ENCODE measurements around the gene RAP2A. TPM values are rescaled to one million over a fixed set of nuclear protein-coding genes. Genes with fewer than 3 reads are reported as not detected.

The RAP2A gene
- total and polyA plus RNA-seq, 4 donors = 3.1 to 37.2 (median 6.7) TPM

DNA sequence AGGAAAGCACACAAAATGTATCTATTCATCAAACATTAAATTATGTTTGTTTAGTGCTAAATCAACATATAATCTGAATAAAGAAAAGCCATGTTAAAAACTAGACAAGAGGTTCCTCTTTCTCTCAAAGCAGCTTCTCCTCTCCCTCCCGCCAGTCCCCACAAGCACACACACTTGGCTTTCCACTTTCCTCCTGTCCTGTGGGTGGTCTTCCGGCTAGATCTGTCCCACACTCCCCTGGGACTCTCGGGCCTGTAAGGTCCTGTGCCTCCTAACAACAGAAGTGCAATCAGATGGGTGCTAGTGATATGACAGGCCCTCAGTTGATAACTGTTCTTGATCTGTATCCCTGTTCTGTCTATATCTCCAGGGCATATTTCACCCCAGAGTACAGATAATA lies 45.6 kb upstream of the RAP2A start:
- Histone ChIP-seq H3K36me3 (ENCODE audit: control insufficient read depth in 4 of 4, insufficient read depth in 3 of 4, low read depth in 1 of 4, low read length in 3 of 4) (peaks cover 4 to 30% (median 21%) of the 10 kb centered on the region in 4 donors), H3K9ac (ENCODE audit: low read depth in 1 of 2, low read length in 2 of 2) (no peak overlapping the region), H3K9me3 (ENCODE audit: control insufficient read depth in 4 of 4, low read length in 3 of 4) (no peaks in the 10 kb centered on the region), H3K27ac (ENCODE audit: low read depth in 1 of 2, low read length in 2 of 2) (no peak overlapping the region), H3K4me1 (ENCODE audit: control insufficient read depth in 4 of 4, insufficient read depth in 4 of 4, low read length in 3 of 4) (no peaks in the 10 kb centered on the region), H3K27me3 (ENCODE audit: control insufficient read depth in 4 of 4, insufficient read depth in 4 of 4, low read length in 3 of 4) (no peaks in the 10 kb centered on the region), H3K4me3 (ENCODE audit: low read depth in 1 of 3, low read length in 3 of 3) (no peak overlapping the region)
- WGBS = 85% methylated on average over 3 of the region's 3 CpGs
- TF ChIP-seq, protein P1, sequence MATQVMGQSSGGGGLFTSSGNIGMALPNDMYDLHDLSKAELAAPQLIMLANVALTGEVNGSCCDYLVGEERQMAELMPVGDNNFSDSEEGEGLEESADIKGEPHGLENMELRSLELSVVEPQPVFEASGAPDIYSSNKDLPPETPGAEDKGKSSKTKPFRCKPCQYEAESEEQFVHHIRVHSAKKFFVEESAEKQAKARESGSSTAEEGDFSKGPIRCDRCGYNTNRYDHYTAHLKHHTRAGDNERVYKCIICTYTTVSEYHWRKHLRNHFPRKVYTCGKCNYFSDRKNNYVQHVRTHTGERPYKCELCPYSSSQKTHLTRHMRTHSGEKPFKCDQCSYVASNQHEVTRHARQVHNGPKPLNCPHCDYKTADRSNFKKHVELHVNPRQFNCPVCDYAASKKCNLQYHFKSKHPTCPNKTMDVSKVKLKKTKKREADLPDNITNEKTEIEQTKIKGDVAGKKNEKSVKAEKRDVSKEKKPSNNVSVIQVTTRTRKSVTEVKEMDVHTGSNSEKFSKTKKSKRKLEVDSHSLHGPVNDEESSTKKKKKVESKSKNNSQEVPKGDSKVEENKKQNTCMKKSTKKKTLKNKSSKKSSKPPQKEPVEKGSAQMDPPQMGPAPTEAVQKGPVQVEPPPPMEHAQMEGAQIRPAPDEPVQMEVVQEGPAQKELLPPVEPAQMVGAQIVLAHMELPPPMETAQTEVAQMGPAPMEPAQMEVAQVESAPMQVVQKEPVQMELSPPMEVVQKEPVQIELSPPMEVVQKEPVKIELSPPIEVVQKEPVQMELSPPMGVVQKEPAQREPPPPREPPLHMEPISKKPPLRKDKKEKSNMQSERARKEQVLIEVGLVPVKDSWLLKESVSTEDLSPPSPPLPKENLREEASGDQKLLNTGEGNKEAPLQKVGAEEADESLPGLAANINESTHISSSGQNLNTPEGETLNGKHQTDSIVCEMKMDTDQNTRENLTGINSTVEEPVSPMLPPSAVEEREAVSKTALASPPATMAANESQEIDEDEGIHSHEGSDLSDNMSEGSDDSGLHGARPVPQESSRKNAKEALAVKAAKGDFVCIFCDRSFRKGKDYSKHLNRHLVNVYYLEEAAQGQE (IDR thresholded peaks at IDR 0.05) = no peak
- TF ChIP-seq YY1 (IDR thresholded peaks at IDR 0.05) = no peak
- TF ChIP-seq EGR1 (IDR thresholded peaks at IDR 0.05; ENCODE audit: low read depth in 2 of 2) = no peak
- no peak for TF ChIP-seq HNF4A (conservative IDR thresholded peaks at IDR 0.05)
- TF ChIP-seq, protein P2, sequence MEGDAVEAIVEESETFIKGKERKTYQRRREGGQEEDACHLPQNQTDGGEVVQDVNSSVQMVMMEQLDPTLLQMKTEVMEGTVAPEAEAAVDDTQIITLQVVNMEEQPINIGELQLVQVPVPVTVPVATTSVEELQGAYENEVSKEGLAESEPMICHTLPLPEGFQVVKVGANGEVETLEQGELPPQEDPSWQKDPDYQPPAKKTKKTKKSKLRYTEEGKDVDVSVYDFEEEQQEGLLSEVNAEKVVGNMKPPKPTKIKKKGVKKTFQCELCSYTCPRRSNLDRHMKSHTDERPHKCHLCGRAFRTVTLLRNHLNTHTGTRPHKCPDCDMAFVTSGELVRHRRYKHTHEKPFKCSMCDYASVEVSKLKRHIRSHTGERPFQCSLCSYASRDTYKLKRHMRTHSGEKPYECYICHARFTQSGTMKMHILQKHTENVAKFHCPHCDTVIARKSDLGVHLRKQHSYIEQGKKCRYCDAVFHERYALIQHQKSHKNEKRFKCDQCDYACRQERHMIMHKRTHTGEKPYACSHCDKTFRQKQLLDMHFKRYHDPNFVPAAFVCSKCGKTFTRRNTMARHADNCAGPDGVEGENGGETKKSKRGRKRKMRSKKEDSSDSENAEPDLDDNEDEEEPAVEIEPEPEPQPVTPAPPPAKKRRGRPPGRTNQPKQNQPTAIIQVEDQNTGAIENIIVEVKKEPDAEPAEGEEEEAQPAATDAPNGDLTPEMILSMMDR (IDR thresholded peaks at IDR 0.05; ENCODE audit: low read depth, low read length, missing input control) = no peak
- TF ChIP-seq JUND (IDR thresholded peaks at IDR 0.05) = no peak
- no peak for TF ChIP-seq RAD21 (IDR thresholded peaks at IDR 0.05)
- TF ChIP-seq NR2F2 (IDR thresholded peaks at IDR 0.05) = no peak
- no peak for TF ChIP-seq RXRA (IDR thresholded peaks at IDR 0.05)
- TF ChIP-seq, protein P3, sequence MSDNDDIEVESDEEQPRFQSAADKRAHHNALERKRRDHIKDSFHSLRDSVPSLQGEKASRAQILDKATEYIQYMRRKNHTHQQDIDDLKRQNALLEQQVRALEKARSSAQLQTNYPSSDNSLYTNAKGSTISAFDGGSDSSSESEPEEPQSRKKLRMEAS (IDR thresholded peaks at IDR 0.05) = no peak
- DNase-seq (ENCODE audit: low spot score) = no peak

DNA sequence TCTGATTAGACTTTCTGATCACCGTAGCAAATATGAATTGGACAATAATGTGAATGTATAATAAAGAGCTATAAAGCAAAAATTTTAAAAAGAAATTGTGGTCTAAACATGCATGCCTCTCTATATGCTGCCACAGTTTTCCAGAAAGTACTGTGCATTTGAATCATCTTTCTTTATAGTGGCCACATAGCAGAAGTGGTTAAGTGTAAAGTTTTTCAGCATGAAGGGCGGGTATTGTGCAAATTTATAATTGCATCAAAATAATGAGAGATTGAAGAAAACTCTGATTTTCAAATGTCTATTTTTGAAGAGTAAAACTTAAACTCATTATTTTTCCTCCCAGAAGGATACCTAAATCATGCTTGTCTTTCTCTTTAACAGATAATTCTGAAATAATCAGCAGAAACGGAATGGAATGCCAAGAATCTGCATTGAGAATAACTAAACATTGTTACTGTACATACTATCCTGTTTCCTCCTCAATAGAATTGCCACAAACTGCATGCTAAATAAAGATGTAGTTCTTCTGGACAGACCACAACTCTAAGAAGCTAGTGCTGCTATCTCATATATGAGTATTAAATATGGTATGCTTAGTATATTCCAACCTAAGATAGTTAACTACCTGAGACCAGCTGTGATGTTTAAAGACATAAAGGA lies 42.9 kb upstream of the RAP2A start:
- Histone ChIP-seq H3K36me3 (ENCODE audit: control insufficient read depth in 4 of 4, insufficient read depth in 3 of 4, low read depth in 1 of 4, low read length in 3 of 4) (peaks cover 4 to 20% (median 20%) of the 10 kb centered on the region in 4 donors), H3K9me3 (ENCODE audit: control insufficient read depth in 4 of 4, low read length in 3 of 4) (no peaks in the 10 kb centered on the region), H3K9ac (ENCODE audit: low read depth in 1 of 2, low read length in 2 of 2) (no peak overlapping the region), H3K27ac (ENCODE audit: low read depth in 1 of 2, low read length in 2 of 2) (no peak overlapping the region), H3K4me1 (ENCODE audit: control insufficient read depth in 4 of 4, insufficient read depth in 4 of 4, low read length in 3 of 4) (no peaks in the 10 kb centered on the region), H3K27me3 (ENCODE audit: control insufficient read depth in 4 of 4, insufficient read depth in 4 of 4, low read length in 3 of 4) (no peaks in the 10 kb centered on the region), H3K4me3 (ENCODE audit: low read depth in 1 of 3, low read length in 3 of 3) (no peak overlapping the region)
- no peak for DNase-seq (ENCODE audit: low spot score)
- 85% methylated on average over 3 of the region's 3 CpGs for WGBS
- TF ChIP-seq RXRA (IDR thresholded peaks at IDR 0.05) = no peak
- no peak for TF ChIP-seq EGR1 (IDR thresholded peaks at IDR 0.05; ENCODE audit: low read depth in 2 of 2)
- TF ChIP-seq HNF4A (conservative IDR thresholded peaks at IDR 0.05) = no peak
- no peak for TF ChIP-seq FOXA1 (IDR thresholded peaks at IDR 0.05)
- no peak for TF ChIP-seq RAD21 (IDR thresholded peaks at IDR 0.05)
- TF ChIP-seq YY1 (IDR thresholded peaks at IDR 0.05) = no peak
- TF ChIP-seq, protein P2 (IDR thresholded peaks at IDR 0.05; ENCODE audit: low read depth, low read length, missing input control) = no peak
- TF ChIP-seq TAF1 (conservative IDR thresholded peaks at IDR 0.05) = no peak
- TF ChIP-seq, protein P1 (IDR thresholded peaks at IDR 0.05) = no peak
- no peak for TF ChIP-seq JUND (IDR thresholded peaks at IDR 0.05)
- TF ChIP-seq NR2F2 (IDR thresholded peaks at IDR 0.05) = no peak
- TF ChIP-seq FOXA2 (IDR thresholded peaks at IDR 0.05) = no peak
- no peak for TF ChIP-seq SP1 (IDR thresholded peaks at IDR 0.05)
- TF ChIP-seq, protein P3 (IDR thresholded peaks at IDR 0.05) = no peak
- no peak for TF ChIP-seq GABPA (IDR thresholded peaks at IDR 0.05 in 1 of 2, conservative IDR thresholded peaks at IDR 0.05 in 1 of 2)
- no peak for TF ChIP-seq HNF4G (IDR thresholded peaks at IDR 0.05)

All from liver (tissue), 9 donors.